OCI-LY3 (cell line): ENCODE data around the gene MYCN.

Experiments used
- H2AFZ ChIP-seq: fragments of 200-600, 300-600 bp; shearing (Covaris generic); 2 replicates; pipeline ENCODE4 v1.6.0; 2014; ENCODE audit warnings: antibody characterized with exemption, low read depth, low read length
- H3K27ac ChIP-seq: fragments of 200-600, 300-600 bp; sonication (generic); 2 replicates; pipeline ENCODE4 v1.5.1; 2014; ENCODE audit warnings: mild to moderate bottlenecking, low read length, moderate library complexity, mixed read lengths
- H3K27me3 ChIP-seq: fragments of 200-600, 300-600 bp; sonication (generic); 2 replicates; pipeline ENCODE4 v1.6.1; 2014; ENCODE audit warnings: low read depth, low read length, mixed read lengths
- H3K36me3 ChIP-seq: fragments of 200-600, 300-600 bp; sonication (generic); replicated peaks from 2 replicates; pipeline ENCODE3; 2014; ENCODE audit warnings: low read depth, low read length, mixed read lengths
- H3K4me1 ChIP-seq: fragments of 300-600, 200-600 bp; sonication (generic); 2 replicates; pipeline ENCODE4 v1.6.1; 2014; ENCODE audit warnings: low read length, mixed read lengths
- H3K4me2 ChIP-seq: fragments of 200-600, 300-600 bp; sonication (generic); 2 replicates; pipeline ENCODE4 v1.6.1; 2014; ENCODE audit warnings: low read length, mixed read lengths
- H3K4me3 ChIP-seq: fragments of 300-600, 200-600 bp; sonication (generic); 2 replicates; pipeline ENCODE4 v1.5.1; 2014; ENCODE audit warnings: antibody characterized with exemption, mild to moderate bottlenecking, low read length, moderate library complexity
- H3K79me2 ChIP-seq: fragments of 300-600, 200-600 bp; shearing (Covaris generic); 2 replicates; pipeline ENCODE4 v1.6.1; 2014; ENCODE audit warnings: mild to moderate bottlenecking, low read length, mixed read lengths
- H3K9ac ChIP-seq: fragments of 300-600, 200-600 bp; shearing (Covaris generic); 2 replicates; pipeline ENCODE4 v1.6.0; 2014; ENCODE audit warnings: mild to moderate bottlenecking, low read length, moderate library complexity
- H3K9me3 ChIP-seq: fragments of 200-600, 300-600 bp; shearing (Covaris generic); 2 replicates; pipeline ENCODE4 v1.6.1; 2014; ENCODE audit warnings: low read length, mixed read lengths; ENCODE audit not compliant: insufficient read depth
- H4K20me1 ChIP-seq: fragments of 200-600, 300-600 bp; sonication (generic); 2 replicates; pipeline ENCODE4 v1.6.1; 2016; ENCODE audit warnings: low read length, mixed read lengths; ENCODE audit not compliant: insufficient read depth
- EZH2phosphoT487 ChIP-seq: fragments of 200-600 bp; shearing (Covaris generic); IDR thresholded peaks from 2 replicates; pipeline ENCODE4 v1.6.1; 2018; ENCODE audit warnings: antibody characterized with exemption, mixed run types, low read depth
- TF ChIP-seq, protein P1 (sequence below): fragments of 200-600, 300-600 bp; sonication (generic); IDR thresholded peaks from 2 replicates; pipeline ENCODE4 v1.5.1; 2014; ENCODE audit warnings: antibody characterized with exemption, low read length, low read depth

The MYCN gene

DNA sequence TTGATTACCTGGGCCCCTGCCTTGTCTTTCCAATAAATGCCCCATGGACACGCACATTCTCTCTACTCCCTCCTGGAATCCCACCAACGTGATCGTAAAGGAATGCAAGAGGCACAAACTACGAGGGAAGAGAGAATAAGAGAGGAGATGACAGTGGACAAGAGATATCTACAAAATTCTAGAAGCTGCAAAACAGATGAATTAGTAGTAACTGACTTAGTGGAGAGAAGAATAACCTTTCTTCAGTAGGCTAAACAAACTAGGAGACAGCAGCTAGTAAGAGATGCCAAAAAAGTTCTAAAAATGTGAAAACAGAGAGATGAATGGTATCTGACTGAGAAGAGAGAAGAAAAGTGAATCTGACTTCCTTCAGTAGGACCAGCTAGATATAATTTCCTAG, 43.5 kb upstream of the MYCN start:
- Histone ChIP-seq H3K27ac (no peak overlapping the region), H3K36me3 (no peaks in the 10 kb centered on the region), H3K4me3 (no peak overlapping the region), H2AFZ (no peak overlapping the region), H3K27me3 (peaks cover 7% of the 10 kb centered on the region; the same call in 1 of the 2 replicates), H3K79me2 (no peaks in the 10 kb centered on the region), H3K9ac (no peak overlapping the region), H3K9me3 (peaks cover 4% of the 10 kb centered on the region; the same call in 1 of the 2 replicates), H3K4me1 (no peaks in the 10 kb centered on the region), H4K20me1 (no peaks in the 10 kb centered on the region), H3K4me2 (no peak overlapping the region)
- TF ChIP-seq EZH2phosphoT487, result no peak
- TF ChIP-seq, protein P1, sequence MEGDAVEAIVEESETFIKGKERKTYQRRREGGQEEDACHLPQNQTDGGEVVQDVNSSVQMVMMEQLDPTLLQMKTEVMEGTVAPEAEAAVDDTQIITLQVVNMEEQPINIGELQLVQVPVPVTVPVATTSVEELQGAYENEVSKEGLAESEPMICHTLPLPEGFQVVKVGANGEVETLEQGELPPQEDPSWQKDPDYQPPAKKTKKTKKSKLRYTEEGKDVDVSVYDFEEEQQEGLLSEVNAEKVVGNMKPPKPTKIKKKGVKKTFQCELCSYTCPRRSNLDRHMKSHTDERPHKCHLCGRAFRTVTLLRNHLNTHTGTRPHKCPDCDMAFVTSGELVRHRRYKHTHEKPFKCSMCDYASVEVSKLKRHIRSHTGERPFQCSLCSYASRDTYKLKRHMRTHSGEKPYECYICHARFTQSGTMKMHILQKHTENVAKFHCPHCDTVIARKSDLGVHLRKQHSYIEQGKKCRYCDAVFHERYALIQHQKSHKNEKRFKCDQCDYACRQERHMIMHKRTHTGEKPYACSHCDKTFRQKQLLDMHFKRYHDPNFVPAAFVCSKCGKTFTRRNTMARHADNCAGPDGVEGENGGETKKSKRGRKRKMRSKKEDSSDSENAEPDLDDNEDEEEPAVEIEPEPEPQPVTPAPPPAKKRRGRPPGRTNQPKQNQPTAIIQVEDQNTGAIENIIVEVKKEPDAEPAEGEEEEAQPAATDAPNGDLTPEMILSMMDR, result no peak

DNA sequence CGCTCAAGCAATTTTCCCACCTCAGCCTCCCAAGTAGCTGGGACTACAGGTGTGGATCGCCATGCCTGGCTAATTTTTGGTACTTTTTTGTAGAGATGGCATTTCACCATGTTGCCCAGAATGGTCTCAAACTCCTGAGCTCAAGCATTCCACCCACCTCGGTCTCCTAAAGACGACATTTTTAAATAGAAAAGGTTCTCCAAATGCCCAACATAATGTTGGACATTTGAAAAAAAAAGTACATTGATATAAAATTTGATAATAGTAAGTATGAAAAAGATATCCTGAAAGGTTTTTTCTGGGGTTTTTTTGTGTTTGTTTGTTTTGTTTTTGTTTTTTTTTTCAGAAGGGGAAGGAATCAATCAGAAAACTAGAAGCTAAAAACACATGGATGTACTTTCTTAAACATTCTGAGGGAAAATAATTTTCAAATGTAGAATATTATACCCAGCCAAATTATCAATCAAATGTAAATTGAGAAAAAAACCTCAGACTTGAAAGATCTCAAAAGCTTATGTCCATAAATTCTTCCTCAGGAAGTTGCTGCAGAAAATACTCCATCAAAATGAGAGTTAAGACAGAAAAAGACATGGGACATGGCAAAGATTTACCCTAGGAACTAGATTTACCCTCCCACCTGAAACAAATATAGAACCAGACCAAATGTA, 42.8 kb upstream of the MYCN start:
- Histone ChIP-seq H3K27me3 (peaks cover 7% of the 10 kb centered on the region; the same call in 1 of the 2 replicates), H2AFZ (no peak overlapping the region), H3K79me2 (no peaks in the 10 kb centered on the region), H3K36me3 (no peaks in the 10 kb centered on the region), H3K9ac (no peak overlapping the region), H4K20me1 (no peaks in the 10 kb centered on the region), H3K27ac (no peak overlapping the region), H3K4me1 (no peaks in the 10 kb centered on the region), H3K4me3 (no peak overlapping the region), H3K9me3 (peaks cover 4% of the 10 kb centered on the region; the same call in 1 of the 2 replicates), H3K4me2 (no peak overlapping the region)
- no peak for TF ChIP-seq EZH2phosphoT487
- TF ChIP-seq, protein P1, result no peak

DNA sequence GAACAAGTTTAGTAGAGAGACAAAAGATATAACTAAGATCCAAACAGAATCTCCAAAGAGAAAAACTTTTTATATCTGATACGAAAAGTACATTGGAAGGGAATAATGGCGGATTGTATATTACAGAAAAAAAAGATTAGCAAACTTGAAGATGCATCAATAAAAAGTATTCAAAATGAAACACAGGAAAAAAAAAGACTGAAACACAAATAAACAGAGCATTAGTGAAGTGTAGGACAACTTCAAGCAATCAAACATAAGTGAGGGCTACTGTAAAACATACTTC, 41.1 kb upstream of the MYCN start:
- Histone ChIP-seq H3K9me3 (peaks cover 4% of the 10 kb centered on the region; the same call in 1 of the 2 replicates), H3K79me2 (no peaks in the 10 kb centered on the region), H3K27ac (no peak overlapping the region), H2AFZ (no peak overlapping the region), H3K36me3 (no peaks in the 10 kb centered on the region), H3K27me3 (peaks cover 3% of the 10 kb centered on the region; the same call in 1 of the 2 replicates), H3K4me3 (no peak overlapping the region), H4K20me1 (no peaks in the 10 kb centered on the region), H3K9ac (no peak overlapping the region), H3K4me2 (no peak overlapping the region), H3K4me1 (no peaks in the 10 kb centered on the region)
- TF ChIP-seq EZH2phosphoT487, result no peak

DNA sequence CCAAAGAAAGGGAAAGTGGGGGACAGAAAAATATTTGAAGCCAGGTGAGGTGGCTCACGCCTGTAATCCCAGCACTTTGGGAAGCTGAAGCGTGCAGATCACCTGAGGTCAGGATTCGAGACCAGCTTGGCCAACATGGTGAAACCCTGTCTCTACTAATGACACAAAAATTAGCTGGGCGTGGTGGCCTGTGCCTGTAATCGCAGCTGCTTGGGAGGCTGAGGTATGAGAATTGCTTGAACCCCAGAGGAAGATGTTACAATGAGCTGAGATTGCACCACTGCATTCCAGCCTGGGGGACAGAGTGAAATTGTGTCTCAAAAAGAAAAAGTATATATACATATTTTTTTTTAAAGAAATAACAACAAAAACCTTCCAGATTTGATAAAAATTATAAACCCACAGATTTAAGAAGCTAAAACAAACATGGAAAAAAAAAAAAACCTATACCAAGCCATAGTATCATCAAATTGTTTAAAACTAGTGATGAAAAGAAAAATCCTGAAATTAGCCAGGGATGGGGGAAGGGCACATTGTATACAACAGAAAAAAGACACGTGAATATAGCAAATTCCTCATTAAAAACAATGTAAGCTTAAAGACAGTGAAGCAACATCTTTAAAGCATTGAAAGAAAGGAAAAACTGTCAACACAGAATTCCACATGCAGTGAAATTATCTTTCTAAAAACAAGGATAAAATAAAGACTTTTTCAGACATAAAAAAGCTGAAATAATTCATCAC, 40.4 kb upstream of the MYCN start:
- Histone ChIP-seq H3K36me3 (no peaks in the 10 kb centered on the region), H3K27ac (no peak overlapping the region), H3K9ac (no peak overlapping the region), H3K4me1 (no peaks in the 10 kb centered on the region), H4K20me1 (no peaks in the 10 kb centered on the region), H3K9me3 (peaks cover 4% of the 10 kb centered on the region; the same call in 1 of the 2 replicates), H3K4me3 (no peak overlapping the region), H3K27me3 (no peaks in the 10 kb centered on the region; the same call in 1 of the 2 replicates), H2AFZ (no peak overlapping the region), H3K79me2 (no peaks in the 10 kb centered on the region), H3K4me2 (no peak overlapping the region)
- TF ChIP-seq, protein P1, result no peak
- no peak for TF ChIP-seq EZH2phosphoT487
